A673 (cell line): ENCODE data around the gene CARHSP1. TPM values are rescaled to one million over a fixed set of nuclear protein-coding genes. Genes with fewer than 3 reads are reported as not detected.
A peak's percentile ranks its signal among the peaks of the same experiment; 100 is the strongest.

Experiments
- BruUV-seq: library from RNA; stranded (reverse); fragments of 400-500 nt; replicated peaks from 2 replicates; lab custom pipeline; 2021; lab: Mats Ljungman, UMichigan
- CTCF ChIA-PET: fragments of 300-600 bp; sonication (Branson Sonifier 250); formaldehyde crosslinking; loops from one replicate; lab custom pipeline; 2022; ENCODE audit warnings: antibody characterized with exemption; lab: Charles Lee
- POLR2A ChIA-PET: fragments of 300-600 bp; sonication (Branson Sonifier 250); formaldehyde crosslinking; loops from one replicate; lab custom pipeline; 2022; ENCODE audit warnings: antibody characterized with exemption; ENCODE audit not compliant: low non-redundant PET; lab: Charles Lee
- DNase-seq: peaks from one replicate; pipeline ENCODE4 v3.0.0-alpha.2; 2015; ENCODE audit warnings: low spot score
- H3K27ac ChIP-seq: fragments of 200-600 bp; sonication (generic); 2 replicates; pipeline ENCODE4 v1.5.1; 2016; ENCODE audit warnings: mixed run types, low read depth, mild to moderate bottlenecking, mixed read lengths, antibody characterized with exemption, low read length; ENCODE audit not compliant: poor library complexity, severe bottlenecking
- H3K27me3 ChIP-seq: fragments of 200-600 bp; sonication (generic); replicated peaks from 2 replicates; pipeline ENCODE4 v1.6.1; 2017; ENCODE audit warnings: mixed run types, low read depth, mild to moderate bottlenecking, mixed read lengths, antibody characterized with exemption, low read length; ENCODE audit not compliant: insufficient read depth, poor library complexity
- H3K36me3 ChIP-seq: fragments of 200-600 bp; sonication (generic); 2 replicates; pipeline ENCODE4 v1.6.1; 2016; ENCODE audit warnings: mixed run types, mild to moderate bottlenecking, mixed read lengths, antibody characterized with exemption, low read length; ENCODE audit not compliant: insufficient read depth, poor library complexity, severe bottlenecking
- H3K4me1 ChIP-seq: fragments of 200-600 bp; sonication (generic); 2 replicates; pipeline ENCODE4 v1.6.1; 2017; ENCODE audit warnings: mixed run types, mild to moderate bottlenecking, mixed read lengths, antibody characterized with exemption, low read length; ENCODE audit not compliant: insufficient read depth, poor library complexity, severe bottlenecking
- H3K4me3 ChIP-seq: fragments of 200-600 bp; sonication (generic); 2 replicates; pipeline ENCODE4 v1.5.1; 2016; ENCODE audit warnings: low read depth, mixed run types, mild to moderate bottlenecking, mixed read lengths, low read length; ENCODE audit not compliant: poor library complexity, severe bottlenecking
- H3K9me3 ChIP-seq: fragments of 200-600 bp; sonication (generic); 2 replicates; pipeline ENCODE4 v1.6.1; 2016; ENCODE audit warnings: mixed run types, low read depth, mild to moderate bottlenecking, mixed read lengths, antibody characterized with exemption, low read length; ENCODE audit not compliant: poor library complexity, severe bottlenecking
- EZH2 ChIP-seq: fragments of 200-600 bp; sonication (generic); IDR thresholded peaks from 2 replicates; pipeline ENCODE4 v1.6.1; 2017; ENCODE audit warnings: borderline replicate concordance, low read depth, mild to moderate bottlenecking, mixed read lengths, antibody characterized with exemption, low read length; ENCODE audit not compliant: poor library complexity, severe bottlenecking
- intact Hi-C: fragments of 100-400 bp; cut with micrococcal nuclease; formaldehyde crosslinking; loops from one replicate; pipeline ENCODE4 v1.10.0; 2022; ENCODE audit not compliant: unreplicated experiment
- total RNA-seq: library from RNA; stranded (reverse); gene quantifications from 2 replicates; pipeline ENCODE4 v1.2.3, GENCODE V29; 2021
- TF ChIP-seq, protein P1 (sequence below): fragments of 300-800, 200-600 bp; sonication (generic); conservative IDR thresholded peaks from 2 replicates; pipeline ENCODE4 v1.5.1; 2017; ENCODE audit warnings: low read depth, mild to moderate bottlenecking, antibody characterized with exemption, low read length, moderate library complexity, mixed read lengths

Gene CARHSP1
- total RNA-seq, 1 experiment from 2014 or later, result 316 TPM

DNA sequence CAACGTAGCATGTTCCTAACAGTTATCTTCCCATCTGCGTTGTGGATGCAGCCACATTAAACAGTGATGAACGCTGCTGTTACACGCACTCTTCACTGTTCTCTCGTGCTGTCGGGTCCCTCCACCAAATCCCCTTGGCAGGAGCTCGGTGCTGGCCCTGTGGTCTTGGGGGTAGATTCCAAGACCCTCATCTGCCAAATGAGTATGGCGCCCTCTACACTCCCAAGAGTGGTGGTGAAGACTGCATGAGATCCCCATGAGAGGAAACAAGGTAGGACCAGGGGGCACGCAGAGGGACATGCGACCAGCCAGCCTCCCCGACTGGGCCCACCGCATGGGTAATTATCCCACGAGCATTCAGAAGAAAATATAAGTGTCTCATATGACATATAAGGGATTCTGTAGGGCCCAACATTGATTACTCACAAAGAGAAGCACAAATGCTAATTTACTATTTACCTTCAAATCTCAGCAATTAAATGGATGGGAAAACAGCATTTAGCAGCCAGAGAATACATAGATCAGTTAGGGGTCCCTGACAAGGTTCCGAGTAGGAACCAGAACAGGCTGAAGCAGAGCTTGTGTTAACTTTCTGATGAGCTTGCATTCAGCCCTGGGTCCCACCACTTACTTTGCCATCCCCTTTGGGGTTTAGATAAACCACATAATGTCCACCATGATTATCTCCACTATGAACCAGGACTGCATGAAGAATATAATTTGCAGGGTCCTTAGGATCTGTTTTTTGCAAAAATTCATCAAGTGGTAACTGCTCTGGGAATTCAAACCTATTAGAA is 37.2 kb upstream of the CARHSP1 start:
- intact Hi-C loops, result loop anchor here (1.0 to 10.0 kb wide), 2 partner anchors 102 to 209 kb away; no protein-coding TSS in a partner anchor
- no peak for DNase-seq
- BruUV-seq, result no TSS peak

DNA sequence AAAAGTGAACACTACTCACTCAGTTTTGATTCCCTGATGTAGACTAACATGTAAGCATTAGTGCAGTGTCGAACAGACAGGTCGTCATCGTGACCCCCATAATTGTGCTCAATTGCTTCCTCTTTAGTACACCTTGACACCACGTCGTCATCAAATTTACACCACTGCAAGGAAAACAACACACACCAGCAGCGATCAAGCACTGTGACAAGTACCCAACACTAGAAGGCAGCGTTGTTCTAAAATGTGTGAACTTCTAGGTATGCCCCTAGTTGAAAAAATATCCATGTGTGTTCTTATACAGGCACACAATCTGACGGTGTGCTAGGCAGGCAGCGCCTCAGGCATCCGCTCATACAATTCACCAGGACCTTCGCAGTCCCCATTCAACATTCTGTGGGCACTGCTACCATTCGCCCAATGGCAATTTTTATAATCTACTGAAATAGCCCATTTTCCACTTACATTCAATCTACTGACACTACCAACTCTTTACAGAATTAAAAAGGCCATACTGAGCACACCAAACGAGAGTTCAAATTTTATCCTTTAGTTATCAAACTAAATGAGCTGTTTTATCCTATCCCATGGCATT is 36.5 kb upstream of the CARHSP1 start:
- peak; percentile 63 for DNase-seq
- ChIA-PET POLR2A (no interaction called here), CTCF (no interaction called here)
- no peak overlapping the region for H3K4me3 ChIP-seq
- BruUV-seq, result no TSS peak
- no peak overlapping the region for H3K27ac ChIP-seq
- no peaks in the 10 kb centered on the region for H3K4me1 ChIP-seq
- no peaks in the 10 kb centered on the region for H3K9me3 ChIP-seq
- TF ChIP-seq, protein P1, sequence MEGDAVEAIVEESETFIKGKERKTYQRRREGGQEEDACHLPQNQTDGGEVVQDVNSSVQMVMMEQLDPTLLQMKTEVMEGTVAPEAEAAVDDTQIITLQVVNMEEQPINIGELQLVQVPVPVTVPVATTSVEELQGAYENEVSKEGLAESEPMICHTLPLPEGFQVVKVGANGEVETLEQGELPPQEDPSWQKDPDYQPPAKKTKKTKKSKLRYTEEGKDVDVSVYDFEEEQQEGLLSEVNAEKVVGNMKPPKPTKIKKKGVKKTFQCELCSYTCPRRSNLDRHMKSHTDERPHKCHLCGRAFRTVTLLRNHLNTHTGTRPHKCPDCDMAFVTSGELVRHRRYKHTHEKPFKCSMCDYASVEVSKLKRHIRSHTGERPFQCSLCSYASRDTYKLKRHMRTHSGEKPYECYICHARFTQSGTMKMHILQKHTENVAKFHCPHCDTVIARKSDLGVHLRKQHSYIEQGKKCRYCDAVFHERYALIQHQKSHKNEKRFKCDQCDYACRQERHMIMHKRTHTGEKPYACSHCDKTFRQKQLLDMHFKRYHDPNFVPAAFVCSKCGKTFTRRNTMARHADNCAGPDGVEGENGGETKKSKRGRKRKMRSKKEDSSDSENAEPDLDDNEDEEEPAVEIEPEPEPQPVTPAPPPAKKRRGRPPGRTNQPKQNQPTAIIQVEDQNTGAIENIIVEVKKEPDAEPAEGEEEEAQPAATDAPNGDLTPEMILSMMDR, result peak; percentile 68
- no peak for TF ChIP-seq EZH2
- intact Hi-C loops, result loop anchor here (1.0 to 10.0 kb wide), 2 partner anchors 103 to 210 kb away; no protein-coding TSS in a partner anchor
- no peaks in the 10 kb centered on the region for H3K27me3 ChIP-seq
- H3K36me3 ChIP-seq, result peaks cover 95% of the 10 kb centered on the region

More for the DNA sequence above, 37.2 kb upstream of the CARHSP1 start:
- Histone ChIP-seq H3K27ac (no peak overlapping the region), H3K9me3 (no peaks in the 10 kb centered on the region), H3K4me1 (no peaks in the 10 kb centered on the region), H3K36me3 (peaks cover 95% of the 10 kb centered on the region), H3K27me3 (no peaks in the 10 kb centered on the region), H3K4me3 (no peak overlapping the region)
- POLR2A ChIA-PET, result no interaction called here
- CTCF ChIA-PET, result no interaction called here
- TF ChIP-seq EZH2, result no peak
- TF ChIP-seq, protein P1, result peak; percentile 49

DNA sequence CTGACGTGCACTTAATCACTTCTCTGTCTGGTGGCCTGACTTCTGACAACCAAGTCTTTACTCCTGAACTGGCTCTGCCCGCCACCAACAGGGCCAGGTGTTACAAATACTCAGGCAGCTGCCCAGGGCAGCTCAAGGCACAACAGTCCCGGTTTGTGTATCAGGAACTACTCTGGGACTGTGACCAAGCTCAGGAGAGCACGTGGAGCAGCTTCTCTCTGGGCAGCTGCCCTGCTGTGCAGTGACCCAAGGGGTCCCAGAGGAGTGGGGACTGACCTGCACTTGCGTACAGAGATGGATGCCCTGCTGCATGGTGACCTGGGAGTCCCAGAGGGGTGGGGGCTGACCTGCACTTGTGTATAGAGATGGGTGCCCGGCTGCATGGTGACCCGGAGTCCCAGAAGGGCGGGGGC is 35.2 kb upstream of the CARHSP1 start:
- H3K27ac ChIP-seq, result no peak overlapping the region
- CTCF ChIA-PET, result no interaction called here
- no peak for DNase-seq
- H3K27me3 ChIP-seq, result no peaks in the 10 kb centered on the region
- TF ChIP-seq, protein P1, result no peak
- TF ChIP-seq EZH2, result no peak
- intact Hi-C loops, result loop anchor here (10.0 kb wide), 1 partner anchor 211 kb away; no protein-coding TSS in a partner anchor
- POLR2A ChIA-PET, result no interaction called here
- no peaks in the 10 kb centered on the region for H3K4me1 ChIP-seq
- peaks cover 97% of the 10 kb centered on the region for H3K36me3 ChIP-seq
- no peaks in the 10 kb centered on the region for H3K9me3 ChIP-seq
- BruUV-seq, result no TSS peak
- no peak overlapping the region for H3K4me3 ChIP-seq
